CD4-positive, alpha-beta T cell treated with Interleukin-6 at 100 ng/mL for 8 hours (primary cell): Measurements from ENCODE around the gene SCARB2.

Source experiments
- DNase-seq: peaks from one replicate; pipeline ENCODE4 v3.0.0-alpha.2; 2020; ENCODE audit warnings: mixed read lengths, low spot score

Gene SCARB2

GRCh38 chr4:76148142-76148865, 65.3 kb downstream of the SCARB2 start, which contains the start of gene NUP54:
Gene NUP54, minus strand, starts transcription at chr4:76148397. Its CDS starts 23 bp downstream, at chr4:76148374.
- DNase-seq: peak; percentile 92

- peak; percentile 1 for DNase-seq
These were observed 66.0 kb downstream of the SCARB2 start for GRCh38 chr4:76147454-76148141.

- no peak for DNase-seq
These were observed 69.1 kb downstream of the SCARB2 start for GRCh38 chr4:76144546-76144945.

GRCh38 chr4:76141241-76141640, 72.4 kb downstream of the SCARB2 start:
- no peak for DNase-seq

GRCh38 chr4:76127754-76128153, 85.9 kb downstream of the SCARB2 start:
- DNase-seq: no peak

GRCh38 chr4:76125816-76126215, 87.8 kb downstream of the SCARB2 start:
- DNase-seq: no peak

GRCh38 chr4:76120199-76120598, 93.4 kb downstream of the SCARB2 start:
- no peak for DNase-seq

- DNase-seq: no peak
These were observed 96.1 kb downstream of the SCARB2 start for GRCh38 chr4:76117536-76117935.

- no peak for DNase-seq
These were observed 96.8 kb downstream of the SCARB2 start for GRCh38 chr4:76116821-76117220.
